Activated CD4-positive, alpha-beta T cell treated with anti-CD3 and anti-CD28 coated beads for 36 hours (primary cell): Measurements from ENCODE around the gene MECP2. TPM values are rescaled to one million over a fixed set of nuclear protein-coding genes. Genes with fewer than 3 reads are reported as not detected.

Experiments
- ATAC-seq: fragments of 200-7000 bp; cut with Tn5 transposase; one replicate; pipeline ENCODE4 v1.10.0; 2021; ENCODE audit warnings: mild to moderate bottlenecking, moderate library complexity
- CTCF ChIA-PET: fragments of 350-600 bp; sonication (Branson Sonifier 250); formaldehyde crosslinking; loops from one replicate; lab custom pipeline; 2021; ENCODE audit warnings: antibody characterized with exemption; lab: Charles Lee
- POLR2A ChIA-PET: fragments of 350-600 bp; sonication (Branson Sonifier 250); formaldehyde crosslinking; loops from one replicate; lab custom pipeline; 2021; ENCODE audit warnings: antibody characterized with exemption, inconsistent platforms; lab: Charles Lee
- DNase-seq: peaks from one replicate; pipeline ENCODE4 v3.0.0-alpha.2; 2020
- H3K27ac Mint-ChIP-seq: one replicate; pipeline ENCODE4 v1.8.0; 2021; ENCODE audit warnings: mixed read lengths
- H3K27me3 Mint-ChIP-seq: one replicate; pipeline ENCODE4 v1.8.0; 2021; ENCODE audit warnings: mixed read lengths
- H3K36me3 Mint-ChIP-seq: one replicate; pipeline ENCODE4 v1.8.0; 2021; ENCODE audit warnings: low read depth, mixed read lengths
- H3K4me1 Mint-ChIP-seq: one replicate; pipeline ENCODE4 v1.8.0; 2021; ENCODE audit warnings: mixed read lengths
- H3K4me3 Mint-ChIP-seq: one replicate; pipeline ENCODE4 v1.8.0; 2021; ENCODE audit warnings: mild to moderate bottlenecking, moderate library complexity, mixed read lengths
- H3K9me3 Mint-ChIP-seq: one replicate; pipeline ENCODE4 v1.8.0; 2021; ENCODE audit warnings: low read depth, mixed read lengths
- intact Hi-C, 2 experiments: fragments of 100-400 bp; cut with DNase I in 1 of 2; cut with micrococcal nuclease in 1 of 2; formaldehyde crosslinking; loops; one replicate each; pipeline versions ENCODE4 v1.14.2 to v1.15.1; 2022 to 2024; cut with DNase I, micrococcal nuclease
- total RNA-seq, 2 experiments: library from RNA; stranded (reverse); gene quantifications; one replicate each; pipeline ENCODE4 v1.2.3, GENCODE V29; 2021

MECP2 gene
- total RNA-seq, 2 experiments from 2014 or later, result 50.7 to 60.0 TPM

DNA sequence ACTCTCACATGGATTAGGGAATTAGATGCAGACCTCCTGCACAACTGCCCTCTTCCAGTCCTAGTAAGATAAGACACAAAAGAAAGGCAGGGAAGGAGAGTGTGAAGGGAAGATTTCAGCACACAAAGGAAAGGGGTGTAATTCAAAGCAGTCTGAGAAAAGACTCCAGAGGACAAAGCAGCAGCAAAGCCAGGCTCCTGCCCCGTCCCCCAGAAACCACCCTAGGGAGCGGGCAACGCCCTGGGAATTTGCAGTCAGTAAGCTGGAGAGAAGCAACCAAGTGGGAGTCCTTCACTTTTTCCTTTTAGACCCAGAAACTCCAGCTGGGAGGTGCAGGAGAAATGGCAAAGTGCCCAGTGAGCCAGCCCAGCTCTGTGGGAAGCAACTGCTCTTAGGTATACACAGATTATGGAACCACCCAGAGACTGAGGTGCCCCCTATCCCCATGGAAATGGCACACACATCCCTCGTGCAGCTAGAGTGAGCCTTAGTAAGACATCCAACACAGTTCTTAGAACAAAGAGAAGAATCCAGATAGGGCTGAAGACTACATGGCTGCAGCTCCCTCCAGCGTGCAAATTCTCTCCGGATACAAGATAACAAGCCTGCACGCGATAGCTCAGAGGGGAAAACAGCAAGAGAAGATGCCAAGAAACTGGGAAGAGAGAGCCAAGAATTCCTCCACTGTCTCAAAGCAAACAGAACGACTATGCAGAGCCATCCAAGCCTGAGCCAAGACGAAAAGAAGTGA lies 51.3 kb downstream of the MECP2 start:
- ATAC-seq (no peak), DNase-seq (no peak)
- no peaks in the 10 kb centered on the region for H3K27me3 Mint-ChIP-seq
- no peak overlapping the region for H3K27ac Mint-ChIP-seq
- CTCF ChIA-PET, result no interaction called here
- H3K36me3 Mint-ChIP-seq, result peaks cover 22% of the 10 kb centered on the region
- POLR2A ChIA-PET, result no interaction called here
- no peaks in the 10 kb centered on the region for H3K9me3 Mint-ChIP-seq
- H3K4me3 Mint-ChIP-seq, result no peak overlapping the region
- intact Hi-C loops, result no loop called here
- H3K4me1 Mint-ChIP-seq, result peaks cover 38% of the 10 kb centered on the region

DNA sequence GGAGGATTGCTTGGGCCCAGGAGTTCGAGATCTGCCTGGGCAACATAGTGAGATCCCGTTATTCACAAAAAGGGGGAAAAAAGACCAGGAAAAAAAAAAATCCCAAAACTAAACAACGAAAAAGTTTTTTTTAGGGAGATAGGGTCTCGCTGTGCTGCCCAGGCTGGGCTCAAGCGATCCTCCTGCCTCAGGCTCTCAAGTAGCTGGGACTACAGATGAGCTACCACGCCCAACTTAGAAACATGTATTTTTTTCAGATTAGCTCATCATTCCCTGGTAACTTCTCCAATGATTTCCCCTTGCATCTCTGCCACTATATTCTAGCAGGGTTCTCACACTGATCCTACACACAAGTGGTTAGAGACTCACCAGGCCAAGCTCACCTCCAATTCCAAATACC lies 53.4 kb downstream of the MECP2 start:
- H3K36me3 Mint-ChIP-seq, result peaks cover 27% of the 10 kb centered on the region
- DNase-seq (no peak), ATAC-seq (no peak)
- CTCF ChIA-PET, result no interaction called here
- no peak overlapping the region for H3K4me3 Mint-ChIP-seq
- H3K4me1 Mint-ChIP-seq, result peaks cover 41% of the 10 kb centered on the region
- H3K9me3 Mint-ChIP-seq, result no peaks in the 10 kb centered on the region
- intact Hi-C loops, result no loop called here
- H3K27ac Mint-ChIP-seq, result no peak overlapping the region
- H3K27me3 Mint-ChIP-seq, result no peaks in the 10 kb centered on the region
- POLR2A ChIA-PET, result no interaction called here

GRCh38 chrX:154043003-154043763 lies 54.3 kb downstream of the MECP2 start:
- ChIA-PET CTCF (interaction anchor here (0.7 kb wide), 1 partner anchor 9 kb away, joined by 4 read pairs; no protein-coding TSS in a partner anchor), POLR2A (no interaction called here)
- intact Hi-C loops, result no loop called here
- no peak for ATAC-seq
- H3K9me3 Mint-ChIP-seq, result no peaks in the 10 kb centered on the region
- peaks cover 46% of the 10 kb centered on the region for H3K4me1 Mint-ChIP-seq
- no peaks in the 10 kb centered on the region for H3K27me3 Mint-ChIP-seq
- no peak overlapping the region for H3K4me3 Mint-ChIP-seq
- H3K27ac Mint-ChIP-seq, result no peak overlapping the region
- H3K36me3 Mint-ChIP-seq, result peaks cover 20% of the 10 kb centered on the region
- no peak for DNase-seq

- ATAC-seq (no peak), DNase-seq (no peak)
- Mint-ChIP-seq H3K4me1 (peaks cover 46% of the 10 kb centered on the region), H3K9me3 (no peaks in the 10 kb centered on the region), H3K4me3 (no peak overlapping the region), H3K27ac (peak overlapping the region; percentile 80), H3K27me3 (no peaks in the 10 kb centered on the region), H3K36me3 (peaks cover 21% of the 10 kb centered on the region)
- intact Hi-C loops, result no loop called here
- ChIA-PET CTCF (interaction anchor here (1.0 to 1.3 kb wide), 3 partner anchors 12 to 27 kb away, joined by 3 to 6 read pairs (median 4); no protein-coding TSS in a partner anchor), POLR2A (interaction anchor here (1.2 kb wide), 1 partner anchor 26 kb away, joined by 3 read pairs; no protein-coding TSS in a partner anchor)
These were observed 56.7 kb downstream of the MECP2 start for GRCh38 chrX:154040863-154041262.

DNA sequence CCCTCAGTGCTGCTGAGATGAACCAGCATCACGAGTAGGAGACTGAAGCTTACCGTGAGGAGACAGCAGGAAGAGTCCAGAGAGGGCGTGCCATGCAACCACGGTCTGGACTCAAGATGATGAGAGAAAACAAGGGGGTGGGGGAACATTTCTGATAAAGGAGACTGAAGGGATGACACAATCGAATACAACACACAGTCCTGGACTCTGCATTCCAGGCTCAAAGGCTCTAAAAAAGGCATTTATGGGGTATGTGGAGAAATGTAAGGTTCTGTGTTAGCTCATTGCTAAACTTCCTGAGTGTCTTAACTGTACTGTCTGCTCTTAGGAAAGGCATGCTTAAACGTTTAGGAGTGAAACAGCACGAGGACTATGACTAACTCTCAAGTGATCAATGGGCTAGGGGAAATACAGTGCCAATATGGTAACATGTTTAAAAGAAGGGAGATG lies 57.2 kb downstream of the MECP2 start:
- POLR2A ChIA-PET, result interaction anchor here (0.6 to 1.2 kb wide), 2 partner anchors 26 to 49 kb away, joined by 3 to 5 read pairs; no protein-coding TSS in a partner anchor
- CTCF ChIA-PET, result interaction anchor here (1.2 kb wide), 1 partner anchor 12 kb away, joined by 6 read pairs; no protein-coding TSS in a partner anchor
- Mint-ChIP-seq H3K27me3 (no peaks in the 10 kb centered on the region), H3K36me3 (peaks cover 21% of the 10 kb centered on the region), H3K4me3 (no peak overlapping the region), H3K4me1 (peaks cover 46% of the 10 kb centered on the region), H3K27ac (peak overlapping the region; percentile 80), H3K9me3 (no peaks in the 10 kb centered on the region)
- peak; percentile 82 for ATAC-seq
- DNase-seq, result no peak
- intact Hi-C loops, result no loop called here

DNA sequence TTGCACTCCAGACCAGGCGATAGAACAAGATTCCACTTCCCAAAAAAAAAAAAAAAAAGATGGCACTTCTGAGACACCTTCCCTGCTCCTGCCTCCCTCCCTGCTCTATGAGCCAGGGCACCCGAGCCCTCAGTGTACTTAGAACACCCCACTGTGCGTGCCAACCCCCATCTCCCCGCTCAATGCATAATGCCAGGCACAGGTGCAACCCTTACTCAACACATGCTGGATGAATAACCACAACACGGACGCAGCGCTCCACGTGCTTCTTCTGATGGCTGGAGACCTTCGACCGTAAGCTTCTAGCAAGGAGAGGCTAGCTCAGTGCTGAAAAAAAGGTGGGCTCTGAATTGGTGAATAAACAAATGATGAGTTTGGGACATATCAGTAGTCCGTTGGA lies 57.9 kb downstream of the MECP2 start:
- ATAC-seq, result no peak
- Mint-ChIP-seq H3K27me3 (no peaks in the 10 kb centered on the region), H3K9me3 (no peaks in the 10 kb centered on the region), H3K27ac (peak overlapping the region; percentile 80), H3K36me3 (peaks cover 24% of the 10 kb centered on the region), H3K4me3 (no peak overlapping the region), H3K4me1 (peaks cover 46% of the 10 kb centered on the region)
- CTCF ChIA-PET, result no interaction called here
- POLR2A ChIA-PET, result no interaction called here
- no peak for DNase-seq
- intact Hi-C loops, result no loop called here

DNA sequence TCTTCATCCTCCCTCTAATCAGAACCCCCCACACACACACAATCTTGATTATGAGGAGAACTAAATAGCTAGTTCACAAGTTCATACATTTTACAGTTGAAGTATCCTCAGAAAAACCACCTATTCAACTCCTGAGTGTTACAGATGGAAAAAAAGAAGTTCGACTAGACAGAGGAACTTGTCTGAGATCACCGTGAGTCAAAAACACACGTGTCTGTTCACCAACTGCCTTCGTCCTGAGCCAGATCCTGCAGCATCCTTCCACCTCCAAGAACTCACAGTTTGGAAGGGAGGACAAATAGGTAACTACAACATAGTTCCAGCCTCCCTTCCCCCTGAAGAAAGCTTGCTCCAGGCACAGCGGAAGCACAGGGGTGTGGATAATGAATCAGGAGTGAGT lies 58.9 kb downstream of the MECP2 start:
- H3K36me3 Mint-ChIP-seq, result peaks cover 24% of the 10 kb centered on the region

GRCh38 chrX:154037754-154038153 lies 59.8 kb downstream of the MECP2 start:
- Mint-ChIP-seq H3K9me3 (no peaks in the 10 kb centered on the region), H3K4me1 (peaks cover 43% of the 10 kb centered on the region), H3K36me3 (peaks cover 24% of the 10 kb centered on the region), H3K27me3 (no peaks in the 10 kb centered on the region), H3K4me3 (no peak overlapping the region), H3K27ac (no peak overlapping the region)
- intact Hi-C loops, result no loop called here
- DNase-seq (no peak), ATAC-seq (no peak)
- ChIA-PET CTCF (no interaction called here), POLR2A (no interaction called here)

More for the DNA sequence above, 58.9 kb downstream of the MECP2 start:
- intact Hi-C loops, result no loop called here
- CTCF ChIA-PET, result no interaction called here
- Mint-ChIP-seq H3K4me1 (peaks cover 46% of the 10 kb centered on the region), H3K4me3 (no peak overlapping the region), H3K27ac (no peak overlapping the region), H3K9me3 (no peaks in the 10 kb centered on the region), H3K27me3 (no peaks in the 10 kb centered on the region)
- ATAC-seq (no peak), DNase-seq (no peak)
- POLR2A ChIA-PET, result no interaction called here

- intact Hi-C loops, result no loop called here
- Mint-ChIP-seq H3K27ac (peak overlapping the region; percentile 73), H3K9me3 (no peaks in the 10 kb centered on the region), H3K4me1 (peaks cover 36% of the 10 kb centered on the region), H3K27me3 (no peaks in the 10 kb centered on the region), H3K36me3 (peaks cover 24% of the 10 kb centered on the region), H3K4me3 (no peak overlapping the region)
- POLR2A ChIA-PET, result no interaction called here
- peak; percentile 48 for DNase-seq
- peak; percentile 70 for ATAC-seq
- CTCF ChIA-PET, result interaction anchor here (0.9 to 1.0 kb wide), 2 partner anchors 15 to 16 kb away, joined by 3 read pairs; no protein-coding TSS in a partner anchor
These were observed 61.0 kb downstream of the MECP2 start for GRCh38 chrX:154036513-154036912.

- Mint-ChIP-seq H3K4me1 (peaks cover 16% of the 10 kb centered on the region), H3K9me3 (no peaks in the 10 kb centered on the region), H3K27ac (peak overlapping the region; percentile 42), H3K36me3 (peaks cover 15% of the 10 kb centered on the region), H3K4me3 (no peak overlapping the region), H3K27me3 (no peaks in the 10 kb centered on the region)
- intact Hi-C loops, result no loop called here
- ATAC-seq, result no peak
- POLR2A ChIA-PET, result no interaction called here
- DNase-seq, result no peak
- CTCF ChIA-PET, result no interaction called here
These were observed 63.7 kb downstream of the MECP2 start for GRCh38 chrX:154033848-154034247.

GRCh38 chrX:154032653-154033052 lies 64.9 kb downstream of the MECP2 start:
- ATAC-seq, result no peak
- intact Hi-C loops, result no loop called here
- no peaks in the 10 kb centered on the region for H3K9me3 Mint-ChIP-seq
- CTCF ChIA-PET, result no interaction called here
- H3K36me3 Mint-ChIP-seq, result peaks cover 17% of the 10 kb centered on the region
- POLR2A ChIA-PET, result no interaction called here
- no peak overlapping the region for H3K27ac Mint-ChIP-seq
- no peak for DNase-seq
- H3K4me1 Mint-ChIP-seq, result peaks cover 11% of the 10 kb centered on the region
- H3K27me3 Mint-ChIP-seq, result no peaks in the 10 kb centered on the region
- no peak overlapping the region for H3K4me3 Mint-ChIP-seq
